ENCODE measurements around the gene CTIF.

DNA sequence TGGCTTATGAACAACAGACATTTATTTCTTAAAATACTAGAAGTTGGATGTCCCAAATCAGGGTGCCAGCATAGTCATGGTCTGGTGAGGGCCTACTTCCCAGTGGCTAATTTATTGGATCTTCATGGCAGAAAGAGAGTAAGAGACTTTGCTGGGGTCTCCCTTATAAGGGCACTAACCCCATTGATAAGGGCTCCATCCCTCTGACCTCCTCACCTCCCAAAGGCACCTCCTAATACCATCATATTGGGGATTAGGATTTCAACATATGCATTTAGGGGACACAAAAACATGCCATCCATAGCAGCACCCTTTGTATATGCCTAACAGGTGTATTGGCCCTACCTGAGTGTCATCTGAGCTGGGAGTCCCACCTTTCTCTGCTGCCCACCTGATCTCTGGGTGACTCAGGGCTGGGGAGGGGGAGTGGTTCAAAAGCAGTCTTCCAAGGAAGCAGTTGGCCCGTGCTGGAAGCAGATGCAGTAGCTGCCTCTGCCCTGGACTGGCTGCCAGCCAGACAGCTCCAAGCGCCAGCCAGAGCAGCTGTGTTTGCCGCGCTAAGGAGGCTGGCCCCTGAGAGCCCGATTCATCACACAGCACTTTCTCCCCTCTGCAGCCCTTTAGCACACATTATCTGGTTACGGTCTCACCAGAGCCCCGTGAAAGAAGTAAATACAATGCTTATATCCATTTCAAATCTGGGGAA is 327.4 kb downstream of the CTIF start:
- TF ChIP-seq, protein P1, sequence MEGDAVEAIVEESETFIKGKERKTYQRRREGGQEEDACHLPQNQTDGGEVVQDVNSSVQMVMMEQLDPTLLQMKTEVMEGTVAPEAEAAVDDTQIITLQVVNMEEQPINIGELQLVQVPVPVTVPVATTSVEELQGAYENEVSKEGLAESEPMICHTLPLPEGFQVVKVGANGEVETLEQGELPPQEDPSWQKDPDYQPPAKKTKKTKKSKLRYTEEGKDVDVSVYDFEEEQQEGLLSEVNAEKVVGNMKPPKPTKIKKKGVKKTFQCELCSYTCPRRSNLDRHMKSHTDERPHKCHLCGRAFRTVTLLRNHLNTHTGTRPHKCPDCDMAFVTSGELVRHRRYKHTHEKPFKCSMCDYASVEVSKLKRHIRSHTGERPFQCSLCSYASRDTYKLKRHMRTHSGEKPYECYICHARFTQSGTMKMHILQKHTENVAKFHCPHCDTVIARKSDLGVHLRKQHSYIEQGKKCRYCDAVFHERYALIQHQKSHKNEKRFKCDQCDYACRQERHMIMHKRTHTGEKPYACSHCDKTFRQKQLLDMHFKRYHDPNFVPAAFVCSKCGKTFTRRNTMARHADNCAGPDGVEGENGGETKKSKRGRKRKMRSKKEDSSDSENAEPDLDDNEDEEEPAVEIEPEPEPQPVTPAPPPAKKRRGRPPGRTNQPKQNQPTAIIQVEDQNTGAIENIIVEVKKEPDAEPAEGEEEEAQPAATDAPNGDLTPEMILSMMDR (IDR thresholded peaks at IDR 0.05) = no peak
- TF ChIP-seq TCF7L2 (IDR thresholded peaks at IDR 0.05; ENCODE audit: low read depth, low read length) = no peak
- TF ChIP-seq SIN3A (IDR thresholded peaks at IDR 0.05; ENCODE audit: borderline replicate concordance, insufficient read depth, low read depth, low read length) = no peak
- no peak for TF ChIP-seq POLR2AphosphoS5 (IDR thresholded peaks at IDR 0.05; ENCODE audit: low read depth, low read length)
- TF ChIP-seq, protein P2, sequence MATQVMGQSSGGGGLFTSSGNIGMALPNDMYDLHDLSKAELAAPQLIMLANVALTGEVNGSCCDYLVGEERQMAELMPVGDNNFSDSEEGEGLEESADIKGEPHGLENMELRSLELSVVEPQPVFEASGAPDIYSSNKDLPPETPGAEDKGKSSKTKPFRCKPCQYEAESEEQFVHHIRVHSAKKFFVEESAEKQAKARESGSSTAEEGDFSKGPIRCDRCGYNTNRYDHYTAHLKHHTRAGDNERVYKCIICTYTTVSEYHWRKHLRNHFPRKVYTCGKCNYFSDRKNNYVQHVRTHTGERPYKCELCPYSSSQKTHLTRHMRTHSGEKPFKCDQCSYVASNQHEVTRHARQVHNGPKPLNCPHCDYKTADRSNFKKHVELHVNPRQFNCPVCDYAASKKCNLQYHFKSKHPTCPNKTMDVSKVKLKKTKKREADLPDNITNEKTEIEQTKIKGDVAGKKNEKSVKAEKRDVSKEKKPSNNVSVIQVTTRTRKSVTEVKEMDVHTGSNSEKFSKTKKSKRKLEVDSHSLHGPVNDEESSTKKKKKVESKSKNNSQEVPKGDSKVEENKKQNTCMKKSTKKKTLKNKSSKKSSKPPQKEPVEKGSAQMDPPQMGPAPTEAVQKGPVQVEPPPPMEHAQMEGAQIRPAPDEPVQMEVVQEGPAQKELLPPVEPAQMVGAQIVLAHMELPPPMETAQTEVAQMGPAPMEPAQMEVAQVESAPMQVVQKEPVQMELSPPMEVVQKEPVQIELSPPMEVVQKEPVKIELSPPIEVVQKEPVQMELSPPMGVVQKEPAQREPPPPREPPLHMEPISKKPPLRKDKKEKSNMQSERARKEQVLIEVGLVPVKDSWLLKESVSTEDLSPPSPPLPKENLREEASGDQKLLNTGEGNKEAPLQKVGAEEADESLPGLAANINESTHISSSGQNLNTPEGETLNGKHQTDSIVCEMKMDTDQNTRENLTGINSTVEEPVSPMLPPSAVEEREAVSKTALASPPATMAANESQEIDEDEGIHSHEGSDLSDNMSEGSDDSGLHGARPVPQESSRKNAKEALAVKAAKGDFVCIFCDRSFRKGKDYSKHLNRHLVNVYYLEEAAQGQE (IDR thresholded peaks at IDR 0.05; ENCODE audit: insufficient read depth in 1 of 2, low read depth in 2 of 2, low read length in 1 of 2) = no peak
